Spleen (tissue), 7 donors: ENCODE measurements around the gene KCNH3.

Experiments
- CTCF ChIP-seq, 11 experiments: fragments of 200-600 bp in 7 of 11; fragments of 450-650 bp in 4 of 11; sonication (generic) in 4 of 11; IDR thresholded peaks in 8 of 11; conservative IDR thresholded peaks in 3 of 11; 1 replicate in 7 of 11; 2 replicates in 4 of 11; pipeline versions ENCODE4 v1.4.0 to v1.8.0; 2016 to 2021; ENCODE audit warnings: antibody characterized with exemption in 11 of 11, inconsistent platforms in 4 of 11, mild to moderate bottlenecking in 1 of 11
- POLR2A ChIP-seq, 3 donors: fragments of 450-650 bp; IDR thresholded peaks; one replicate each; pipeline ENCODE4 v1.5.1; 2017; ENCODE audit warnings: antibody characterized with exemption in 3 of 3, mild to moderate bottlenecking in 1 of 3
- POLR2AphosphoS5 ChIP-seq, 3 donors: sonication (generic); formaldehyde crosslinking; IDR thresholded peaks; one replicate each; pipeline ENCODE4 v1.5.1; 2017; ENCODE audit warnings: antibody characterized with exemption in 3 of 3
- donor health status: DM: no; HTN: no; CAD: no; lungs with moderate emphysema.
- donor health status: DM: no; HTN: no; CAD: no.
- donor health status: DM: no; HTN: no; CAD: no.

- TF ChIP-seq POLR2A (IDR thresholded peaks at IDR 0.05) (no peak), CTCF (IDR thresholded peaks at IDR 0.05 in 8 of 11, conservative IDR thresholded peaks at IDR 0.05 in 3 of 11) (no peak), POLR2AphosphoS5 (IDR thresholded peaks at IDR 0.05) (no peak)
These were observed 17.4 kb upstream of the KCNH3 start for GRCh38 chr12:49521389-49521788.
